Keratinocyte (primary cell): ENCODE results near the gene DCLRE1C. TPM values are rescaled to one million over a fixed set of nuclear protein-coding genes. Genes with fewer than 3 reads are reported as not detected.
A peak's percentile ranks its signal among the peaks of the same experiment; 100 is the strongest.

Experiments
- DNase-seq: peaks from one replicate; pipeline ENCODE4 v3.0.0-alpha.2; 2011; ENCODE audit warnings: low read depth, missing footprints, low spot score
- FAIRE-seq: peaks from 2 replicates; lab custom pipeline; 2011; peaks lifted over from hg19 to GRCh38; lab: Jason Lieb, UNC
- H2AFZ ChIP-seq: 2 replicates; pipeline ENCODE4 v1.6.0; 2012; ENCODE audit warnings: low read length, control low read depth, inconsistent platforms; ENCODE audit not compliant: control insufficient read depth
- H3K27ac ChIP-seq: 2 replicates; pipeline ENCODE4 v1.5.1; 2011; ENCODE audit warnings: low read length; ENCODE audit not compliant: control insufficient read depth, insufficient read depth
- H3K27me3 ChIP-seq: 3 replicates; pipeline ENCODE4 v1.6.0; 2011; ENCODE audit warnings: low read length; ENCODE audit not compliant: control insufficient read depth, insufficient read depth; ENCODE audit errors: extremely low read depth
- H3K36me3 ChIP-seq, 2 experiments: 2 replicates in 1 of 2; 3 replicates in 1 of 2; pipeline ENCODE4 v1.5.1; 2011; ENCODE audit warnings: low read length in 2 of 2, mild to moderate bottlenecking in 1 of 2; ENCODE audit not compliant: control insufficient read depth in 2 of 2, insufficient read depth in 2 of 2; ENCODE audit errors: extremely low read depth in 1 of 2
- H3K4me1 ChIP-seq: 3 replicates; pipeline ENCODE4 v1.5.1; 2011; ENCODE audit warnings: low read length; ENCODE audit not compliant: control insufficient read depth, insufficient read depth; ENCODE audit errors: extremely low read depth
- H3K4me2 ChIP-seq: 3 replicates; pipeline ENCODE4 v1.6.0; 2011; ENCODE audit warnings: low read depth, low read length; ENCODE audit not compliant: control insufficient read depth, insufficient read depth; ENCODE audit errors: extremely low read depth
- H3K4me3 ChIP-seq, 3 experiments: fragments of 200-600 bp in 1 of 3; sonication (generic) in 1 of 3; 2 replicates in 2 of 3; 3 replicates in 1 of 3; pipeline ENCODE4 v1.5.1; 2011 to 2016; ENCODE audit warnings: low read length in 3 of 3, mild to moderate bottlenecking in 3 of 3, control low read depth in 2 of 3, inconsistent platforms in 1 of 3, low read depth in 1 of 3, mixed read lengths in 1 of 3, mixed run types in 1 of 3, moderate library complexity in 1 of 3; ENCODE audit not compliant: control insufficient read depth in 2 of 3, insufficient read depth in 2 of 3; ENCODE audit errors: extremely low read depth in 1 of 3
- H3K79me2 ChIP-seq: 2 replicates; pipeline ENCODE4 v1.6.0; 2012; ENCODE audit warnings: low read length; ENCODE audit not compliant: control insufficient read depth, insufficient read depth
- H3K9ac ChIP-seq: 3 replicates; pipeline ENCODE4 v1.6.0; 2011; ENCODE audit warnings: low read length; ENCODE audit not compliant: control insufficient read depth, insufficient read depth; ENCODE audit errors: extremely low read depth
- H3K9me1 ChIP-seq: 3 replicates; pipeline ENCODE4 v1.6.0; 2011; ENCODE audit warnings: low read length; ENCODE audit not compliant: control insufficient read depth, insufficient read depth; ENCODE audit errors: extremely low read depth
- H3K9me3 ChIP-seq: 2 replicates; pipeline ENCODE4 v1.5.1; 2012; ENCODE audit warnings: low read depth, low read length; ENCODE audit not compliant: control insufficient read depth
- H4K20me1 ChIP-seq: 3 replicates; pipeline ENCODE4 v1.6.0; 2011; ENCODE audit warnings: low read length; ENCODE audit not compliant: control insufficient read depth, insufficient read depth; ENCODE audit errors: extremely low read depth
- EZH2 ChIP-seq: IDR thresholded peaks from one replicate; pipeline ENCODE4 v1.6.1; 2012; ENCODE audit warnings: inconsistent platforms, mild to moderate bottlenecking, low read length, moderate library complexity
- dilution Hi-C: fragments of 300-500 bp; cut with MboI; formaldehyde crosslinking; loops from one replicate; pipeline ENCODE4 v1.7.0; 2020; ENCODE audit warnings: low sequenced_read_pairs; ENCODE audit not compliant: extremely low pct_ligation_motif_present
- polyA plus RNA-seq, 5 experiments: library from polyadenylated mRNA; depleted of rRNA in 3 of 5; stranded (reverse) in 3 of 5; stranded (forward) in 1 of 5; unstranded in 1 of 5; fragments of >200 nt; gene quantifications; 1 replicate in 1 of 5; 2 replicates in 3 of 5; 3 replicates in 1 of 5; pipeline versions ENCODE4 v1.2.1 to v1.2.3, GENCODE V29; 2011 to 2012; ENCODE audit warnings: missing spikeins in 2 of 5, low read depth in 1 of 5, low replicate concordance in 1 of 5
- TF ChIP-seq, protein P1 (sequence below), 3 experiments: IDR thresholded peaks in 1 of 3; conservative IDR thresholded peaks in 1 of 3; optimal IDR thresholded peaks in 1 of 3; 2 replicates in 2 of 3; 3 replicates in 1 of 3; pipeline versions ENCODE3 to v1.5.1; 2011; ENCODE audit warnings: low read length in 3 of 3, mild to moderate bottlenecking in 3 of 3, moderate library complexity in 2 of 3, control low read depth in 1 of 3, inconsistent platforms in 1 of 3; ENCODE audit not compliant: insufficient read depth in 2 of 3; ENCODE audit errors: extremely low read depth in 1 of 3

DCLRE1C gene
- polyA plus RNA-seq, 1 donor (not counting 4 experiments of a cell fraction or from before 2014, with no cell fraction given) = 9.1 TPM

DNA sequence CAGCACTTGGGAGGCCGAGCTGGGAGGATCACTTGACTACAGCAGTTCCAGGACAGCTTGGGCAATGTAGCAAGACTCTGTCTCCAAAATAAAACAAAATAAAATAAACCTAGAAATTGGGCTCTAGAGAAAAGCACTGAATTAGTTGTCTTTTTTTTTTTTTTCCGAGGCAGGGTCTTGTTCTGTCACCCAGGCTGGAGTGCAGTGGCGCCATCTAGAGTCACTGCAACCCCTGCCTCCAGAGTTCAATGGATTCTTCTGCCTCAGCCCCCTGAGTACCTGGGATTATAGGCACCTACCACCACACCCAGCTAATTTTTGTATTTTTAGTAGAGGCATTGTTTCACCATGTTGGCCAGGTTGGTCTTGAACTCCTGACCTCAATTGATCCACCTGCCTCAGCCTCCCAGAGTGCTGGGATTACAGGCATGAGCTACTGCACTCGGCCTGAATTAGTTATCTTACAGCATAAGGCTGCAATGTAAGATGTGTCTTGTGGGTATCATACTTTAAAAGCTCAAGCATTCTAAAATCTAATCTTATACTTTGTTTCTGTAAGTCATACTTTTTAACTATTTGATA is 18.1 kb upstream of the DCLRE1C start:
- Histone ChIP-seq H3K9me3 (no peaks in the 10 kb centered on the region), H3K79me2 (no peaks in the 10 kb centered on the region), H3K9ac (no peak overlapping the region), H4K20me1 (no peaks in the 10 kb centered on the region), H3K4me1 (no peaks in the 10 kb centered on the region), H3K4me2 (no peak overlapping the region), H3K4me3 (no peak overlapping the region), H3K27me3 (no peaks in the 10 kb centered on the region), H3K27ac (no peak overlapping the region), H2AFZ (no peak overlapping the region), H3K9me1 (no peaks in the 10 kb centered on the region), H3K36me3 (no peaks in the 10 kb centered on the region)
- no peak for DNase-seq
- no peak for FAIRE-seq
- TF ChIP-seq, protein P1, sequence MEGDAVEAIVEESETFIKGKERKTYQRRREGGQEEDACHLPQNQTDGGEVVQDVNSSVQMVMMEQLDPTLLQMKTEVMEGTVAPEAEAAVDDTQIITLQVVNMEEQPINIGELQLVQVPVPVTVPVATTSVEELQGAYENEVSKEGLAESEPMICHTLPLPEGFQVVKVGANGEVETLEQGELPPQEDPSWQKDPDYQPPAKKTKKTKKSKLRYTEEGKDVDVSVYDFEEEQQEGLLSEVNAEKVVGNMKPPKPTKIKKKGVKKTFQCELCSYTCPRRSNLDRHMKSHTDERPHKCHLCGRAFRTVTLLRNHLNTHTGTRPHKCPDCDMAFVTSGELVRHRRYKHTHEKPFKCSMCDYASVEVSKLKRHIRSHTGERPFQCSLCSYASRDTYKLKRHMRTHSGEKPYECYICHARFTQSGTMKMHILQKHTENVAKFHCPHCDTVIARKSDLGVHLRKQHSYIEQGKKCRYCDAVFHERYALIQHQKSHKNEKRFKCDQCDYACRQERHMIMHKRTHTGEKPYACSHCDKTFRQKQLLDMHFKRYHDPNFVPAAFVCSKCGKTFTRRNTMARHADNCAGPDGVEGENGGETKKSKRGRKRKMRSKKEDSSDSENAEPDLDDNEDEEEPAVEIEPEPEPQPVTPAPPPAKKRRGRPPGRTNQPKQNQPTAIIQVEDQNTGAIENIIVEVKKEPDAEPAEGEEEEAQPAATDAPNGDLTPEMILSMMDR (optimal IDR thresholded peaks at IDR 0.05 in 1 of 3, IDR thresholded peaks at IDR 0.05 in 1 of 3, conservative IDR thresholded peaks at IDR 0.05 in 1 of 3; ENCODE audit: extremely low read depth in 1 of 3, insufficient read depth in 2 of 3, low read length in 3 of 3) = peak; percentile 37 to 50 (median 41)
- no peak for TF ChIP-seq EZH2
- dilution Hi-C loops = no loop called here

DNA sequence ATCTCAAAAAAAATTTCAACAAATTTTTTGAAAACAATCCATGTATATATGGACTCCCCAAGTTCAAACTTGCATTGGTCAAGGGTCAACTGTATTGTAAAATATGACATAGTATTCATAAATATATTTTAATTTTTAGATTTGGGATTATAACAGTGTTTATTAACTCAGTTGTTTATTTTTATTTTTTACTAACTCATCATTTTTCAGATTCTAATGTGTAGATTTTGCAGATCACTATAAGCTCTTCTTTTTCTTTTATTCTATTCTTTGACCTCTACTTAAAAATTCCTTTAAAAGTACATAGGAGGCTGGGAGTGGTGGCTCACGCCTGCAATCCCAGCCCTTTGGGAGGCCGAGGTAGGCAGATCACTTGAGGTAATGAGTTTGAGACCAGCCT is 14.0 kb upstream of the DCLRE1C start:
- no peak overlapping the region for H3K9ac ChIP-seq
- no peaks in the 10 kb centered on the region for H4K20me1 ChIP-seq
- no peaks in the 10 kb centered on the region for H3K27me3 ChIP-seq
- no peaks in the 10 kb centered on the region for H3K36me3 ChIP-seq
- H3K4me1 ChIP-seq = no peaks in the 10 kb centered on the region
- no peak for FAIRE-seq
- no peaks in the 10 kb centered on the region for H3K9me1 ChIP-seq
- H3K9me3 ChIP-seq = no peaks in the 10 kb centered on the region
- no peak overlapping the region for H3K4me2 ChIP-seq
- H3K4me3 ChIP-seq = no peak overlapping the region
- TF ChIP-seq, protein P1 (optimal IDR thresholded peaks at IDR 0.05 in 1 of 3, IDR thresholded peaks at IDR 0.05 in 1 of 3, conservative IDR thresholded peaks at IDR 0.05 in 1 of 3; ENCODE audit: extremely low read depth in 1 of 3, insufficient read depth in 2 of 3, low read length in 3 of 3) = no peak
- no peak for TF ChIP-seq EZH2
- H3K79me2 ChIP-seq = no peaks in the 10 kb centered on the region
- H3K27ac ChIP-seq = no peak overlapping the region
- dilution Hi-C loops = no loop called here
- no peak overlapping the region for H2AFZ ChIP-seq
- no peak for DNase-seq
